ENCODE measurements around the gene TMEM30A. TPM values are rescaled to one million over a fixed set of nuclear protein-coding genes. Genes with fewer than 3 reads are reported as not detected.

TMEM30A gene
- total RNA-seq, 3 donors from 2014 or later: 87.0 to 127 (median 91.7) TPM

DNA sequence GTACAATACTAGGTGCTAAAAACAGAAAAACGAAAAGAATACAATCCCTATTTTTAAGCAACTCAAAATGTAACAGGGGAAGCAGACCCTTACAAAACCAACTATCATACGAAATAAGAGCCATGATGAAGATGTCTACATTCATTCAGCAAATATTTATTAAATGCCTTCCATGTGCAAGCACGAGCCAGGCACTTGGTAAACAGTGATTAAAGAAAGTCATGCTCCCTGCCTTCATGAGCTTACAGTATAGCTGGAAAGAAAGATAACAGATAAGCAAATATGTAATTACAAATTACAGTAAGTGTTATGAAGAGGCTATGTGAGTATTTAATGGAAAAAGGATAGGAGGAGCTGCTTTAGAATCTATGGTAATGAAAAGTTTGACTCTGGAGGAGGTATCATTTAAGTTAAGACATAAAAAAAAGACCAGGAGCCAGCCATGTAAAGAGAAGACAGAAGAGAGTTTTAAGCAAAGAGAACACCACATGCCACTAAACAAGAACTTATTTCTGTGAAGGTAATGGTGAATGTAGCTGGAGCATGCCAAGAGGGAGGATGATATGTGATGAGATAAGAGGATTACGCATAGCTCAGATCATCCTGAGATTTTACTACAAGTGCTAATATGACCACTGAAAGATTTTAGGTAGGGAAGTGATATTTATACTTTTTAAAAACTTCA is 21.7 kb downstream of the TMEM30A start:
- DNase-seq (no peak), ATAC-seq (no peak)
- intact Hi-C loops (cut with DNase I, micrococcal nuclease): loop anchor here in 1 of 2 donors (10.0 kb wide), 1 partner anchor 262 kb away; no protein-coding TSS in a partner anchor
- Histone ChIP-seq H3K4me1 (ENCODE audit: low read depth) (peaks cover 11% of the 10 kb centered on the region), H3K9me3 (no peaks in the 10 kb centered on the region), H3K36me3 (ENCODE audit: low read depth) (no peaks in the 10 kb centered on the region), H3K4me3 (no peak overlapping the region)
- TF ChIP-seq, protein P1, sequence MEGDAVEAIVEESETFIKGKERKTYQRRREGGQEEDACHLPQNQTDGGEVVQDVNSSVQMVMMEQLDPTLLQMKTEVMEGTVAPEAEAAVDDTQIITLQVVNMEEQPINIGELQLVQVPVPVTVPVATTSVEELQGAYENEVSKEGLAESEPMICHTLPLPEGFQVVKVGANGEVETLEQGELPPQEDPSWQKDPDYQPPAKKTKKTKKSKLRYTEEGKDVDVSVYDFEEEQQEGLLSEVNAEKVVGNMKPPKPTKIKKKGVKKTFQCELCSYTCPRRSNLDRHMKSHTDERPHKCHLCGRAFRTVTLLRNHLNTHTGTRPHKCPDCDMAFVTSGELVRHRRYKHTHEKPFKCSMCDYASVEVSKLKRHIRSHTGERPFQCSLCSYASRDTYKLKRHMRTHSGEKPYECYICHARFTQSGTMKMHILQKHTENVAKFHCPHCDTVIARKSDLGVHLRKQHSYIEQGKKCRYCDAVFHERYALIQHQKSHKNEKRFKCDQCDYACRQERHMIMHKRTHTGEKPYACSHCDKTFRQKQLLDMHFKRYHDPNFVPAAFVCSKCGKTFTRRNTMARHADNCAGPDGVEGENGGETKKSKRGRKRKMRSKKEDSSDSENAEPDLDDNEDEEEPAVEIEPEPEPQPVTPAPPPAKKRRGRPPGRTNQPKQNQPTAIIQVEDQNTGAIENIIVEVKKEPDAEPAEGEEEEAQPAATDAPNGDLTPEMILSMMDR (IDR thresholded peaks at IDR 0.05): no peak

DNA sequence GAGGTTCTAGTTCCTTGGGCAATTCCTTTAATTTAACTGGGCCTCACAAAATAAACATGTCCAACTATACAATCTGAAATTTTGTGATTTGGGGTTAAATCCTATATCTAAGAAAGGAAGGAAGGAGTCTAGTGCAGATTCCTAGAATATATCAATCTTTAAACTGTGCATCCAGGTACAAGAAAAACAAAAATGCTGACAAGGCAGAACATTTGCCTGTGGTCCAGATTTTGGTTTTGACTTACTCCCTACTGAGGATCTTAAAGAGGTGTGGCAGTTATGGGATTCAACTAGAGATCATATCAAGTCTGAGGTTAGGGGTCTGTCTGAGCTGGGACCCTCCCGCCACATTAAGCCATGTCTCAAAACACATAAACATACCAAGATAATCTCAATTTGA is 23.3 kb downstream of the TMEM30A start:
- Histone ChIP-seq H3K36me3 (ENCODE audit: low read depth) (no peaks in the 10 kb centered on the region), H3K9me3 (no peaks in the 10 kb centered on the region), H3K4me1 (ENCODE audit: low read depth) (no peaks in the 10 kb centered on the region), H3K4me3 (no peak overlapping the region)
- ATAC-seq (no peak), DNase-seq (no peak)
- TF ChIP-seq, protein P1 (IDR thresholded peaks at IDR 0.05): no peak
- intact Hi-C loops (cut with DNase I, micrococcal nuclease): loop anchor here in 1 of 2 donors (10.0 kb wide), 1 partner anchor 264 kb away; no protein-coding TSS in a partner anchor

DNA sequence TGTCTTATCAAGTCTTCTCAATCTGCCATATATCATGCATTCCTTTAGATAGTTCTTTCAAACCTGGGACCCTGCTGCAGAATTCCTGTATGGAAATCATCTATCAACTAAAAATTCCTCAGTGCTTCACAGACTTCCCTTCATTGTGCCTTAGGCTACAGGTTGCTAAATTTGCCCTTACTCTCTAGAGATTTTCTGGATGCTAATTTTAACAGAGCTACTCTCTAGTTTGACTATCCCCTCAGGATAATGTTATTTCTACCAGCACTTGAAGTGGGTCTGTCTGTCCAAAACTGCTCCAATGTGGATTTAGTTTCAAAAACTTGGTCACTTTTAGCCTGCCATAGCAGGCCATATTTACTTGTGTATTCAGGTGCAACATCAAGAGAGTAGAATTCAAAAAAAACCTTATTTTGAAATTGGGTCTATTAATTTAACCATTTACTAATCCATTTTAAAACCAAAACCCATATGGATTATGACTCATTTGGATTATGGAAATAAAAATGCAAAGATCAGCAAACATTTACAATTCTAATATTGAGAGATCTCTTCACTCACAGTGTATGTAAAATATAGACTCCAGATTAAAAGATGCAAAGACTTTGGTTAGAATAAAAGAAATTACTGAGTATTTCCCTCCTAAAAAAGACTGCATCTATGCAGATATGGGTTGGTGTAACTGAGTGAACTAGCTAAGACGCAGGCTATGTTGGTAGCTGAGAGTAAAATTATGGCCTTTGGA is 27.1 kb downstream of the TMEM30A start:
- TF ChIP-seq, protein P1 (IDR thresholded peaks at IDR 0.05): no peak
- ATAC-seq: no peak
- intact Hi-C loops (cut with DNase I, micrococcal nuclease): no loop called here
- H3K36me3 ChIP-seq (ENCODE audit: low read depth): no peaks in the 10 kb centered on the region
- H3K9me3 ChIP-seq: no peaks in the 10 kb centered on the region
- DNase-seq: no peak
- H3K4me1 ChIP-seq (ENCODE audit: low read depth): no peaks in the 10 kb centered on the region
- no peak overlapping the region for H3K4me3 ChIP-seq

DNA sequence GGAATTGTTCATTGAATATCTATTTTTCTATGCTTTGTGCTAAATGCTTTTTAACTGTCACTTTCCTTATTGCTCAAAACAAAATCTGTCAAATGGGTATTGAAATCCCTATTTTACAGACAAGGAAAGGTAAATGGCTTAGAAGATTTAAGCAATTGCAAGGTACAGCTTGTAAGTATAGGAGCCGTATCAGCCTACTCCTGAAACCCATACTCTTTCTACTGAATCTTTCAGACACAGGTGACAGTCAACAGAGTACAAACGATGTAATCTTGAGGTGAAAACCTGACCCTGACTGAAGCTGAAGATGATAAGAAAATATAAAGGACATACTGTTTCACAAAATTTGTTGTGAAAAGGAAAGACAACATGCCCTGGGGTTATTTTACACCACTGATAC is 34.0 kb downstream of the TMEM30A start:
- H3K9me3 ChIP-seq: no peaks in the 10 kb centered on the region
- no peak for DNase-seq
- H3K4me1 ChIP-seq (ENCODE audit: low read depth): no peaks in the 10 kb centered on the region
- no peak overlapping the region for H3K4me3 ChIP-seq
- intact Hi-C loops (cut with DNase I, micrococcal nuclease): no loop called here
- ATAC-seq: no peak
- TF ChIP-seq, protein P1 (IDR thresholded peaks at IDR 0.05): no peak
- no peaks in the 10 kb centered on the region for H3K36me3 ChIP-seq (ENCODE audit: low read depth)

DNA sequence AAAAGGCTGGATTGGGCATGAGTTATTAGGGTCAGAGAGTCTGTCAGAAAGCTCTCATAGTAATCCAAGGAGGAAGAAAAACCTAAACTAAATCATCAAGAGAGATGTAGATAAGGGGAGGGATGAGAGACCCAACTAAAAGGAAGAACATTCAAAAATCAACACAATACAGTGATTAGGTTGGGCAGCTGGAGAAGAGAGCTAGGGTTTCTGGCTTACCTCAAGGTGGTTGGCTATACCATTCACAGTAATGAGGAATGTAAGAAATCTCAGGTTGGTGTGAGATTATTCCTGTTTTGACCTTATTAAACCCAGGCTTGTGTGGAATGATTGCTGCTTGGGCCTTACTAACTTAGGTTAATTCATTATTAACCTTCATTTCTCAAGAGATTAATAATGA is 34.8 kb downstream of the TMEM30A start:
- DNase-seq (no peak), ATAC-seq (no peak)
- Histone ChIP-seq H3K4me1 (ENCODE audit: low read depth) (no peaks in the 10 kb centered on the region), H3K36me3 (ENCODE audit: low read depth) (no peaks in the 10 kb centered on the region), H3K4me3 (no peak overlapping the region), H3K9me3 (no peaks in the 10 kb centered on the region)
- TF ChIP-seq, protein P1 (IDR thresholded peaks at IDR 0.05): no peak
- intact Hi-C loops (cut with DNase I, micrococcal nuclease): no loop called here

Measured in mucosa of descending colon (tissue), 3 donors.